Activated CD8-positive, alpha-beta T cell treated with anti-CD3 and anti-CD28 coated beads for 36 hours (primary cell): ENCODE results near the gene PRMT7. TPM values are rescaled to one million over a fixed set of nuclear protein-coding genes. Genes with fewer than 3 reads are reported as not detected.

Experiments used
- ATAC-seq: fragments of 200-7000 bp; cut with Tn5 transposase; one replicate; pipeline ENCODE4 v1.10.0; 2021; ENCODE audit warnings: mild to moderate bottlenecking, moderate library complexity
- CTCF ChIA-PET: fragments of 350-600 bp; sonication (Branson Sonifier 250); formaldehyde crosslinking; loops from one replicate; lab custom pipeline; 2021; ENCODE audit warnings: antibody characterized with exemption; lab: Charles Lee
- POLR2A ChIA-PET: fragments of 350-600 bp; sonication (Branson Sonifier 250); formaldehyde crosslinking; loops from one replicate; lab custom pipeline; 2021; ENCODE audit warnings: antibody characterized with exemption; lab: Charles Lee
- DNase-seq: peaks from one replicate; pipeline ENCODE4 v3.0.0-alpha.2; 2020
- H3K27ac Mint-ChIP-seq: one replicate; pipeline ENCODE4 v1.8.0; 2021; ENCODE audit warnings: mild to moderate bottlenecking, mixed read lengths
- H3K27me3 Mint-ChIP-seq: one replicate; pipeline ENCODE4 v1.8.0; 2021; ENCODE audit warnings: mixed read lengths
- H3K36me3 Mint-ChIP-seq: one replicate; pipeline ENCODE4 v1.8.0; 2021; ENCODE audit warnings: low read depth, mixed read lengths
- H3K4me1 Mint-ChIP-seq: one replicate; pipeline ENCODE4 v1.8.0; 2021; ENCODE audit warnings: low read depth, mixed read lengths
- H3K4me3 Mint-ChIP-seq: one replicate; pipeline ENCODE4 v1.8.0; 2021; ENCODE audit warnings: mild to moderate bottlenecking, moderate library complexity, mixed read lengths
- H3K9me3 Mint-ChIP-seq: one replicate; pipeline ENCODE4 v1.8.0; 2021; ENCODE audit warnings: mixed read lengths
- intact Hi-C: fragments of 100-400 bp; cut with micrococcal nuclease; formaldehyde crosslinking; loops from one replicate; pipeline ENCODE4 v1.10.0; 2022
- total RNA-seq, 2 experiments: library from RNA; stranded (reverse); gene quantifications; one replicate each; pipeline ENCODE4 v1.2.3, GENCODE V29; 2021
- TF ChIP-seq, protein P1 (sequence below): fragments of 200-600 bp; IDR thresholded peaks from one replicate; pipeline ENCODE4 v1.8.0; 2022; ENCODE audit warnings: antibody characterized with exemption, mild to moderate bottlenecking

PRMT7 gene
- total RNA-seq, 2 experiments from 2014 or later = 67.4 to 78.4 TPM

DNA sequence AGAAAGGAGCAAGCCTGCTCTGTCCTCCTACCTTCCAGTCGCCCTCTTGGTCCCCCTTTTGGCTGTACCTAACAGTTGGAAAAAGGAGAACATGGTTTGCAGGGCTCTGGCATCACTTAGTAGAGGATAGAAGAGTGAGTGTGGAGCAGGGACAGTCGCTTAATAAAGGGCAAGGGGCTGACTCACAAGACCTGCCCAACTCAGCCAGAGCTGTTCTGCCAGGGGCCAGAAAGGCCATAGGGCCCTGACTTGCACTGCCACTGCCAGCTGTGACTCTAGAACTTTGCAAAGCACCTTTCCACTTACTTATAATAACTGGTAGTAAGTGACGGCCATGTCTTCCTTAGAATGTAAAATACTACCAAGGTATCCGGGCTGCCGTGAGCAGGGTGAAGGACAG lies 13.5 kb downstream of the PRMT7 start:
- POLR2A ChIA-PET = interaction anchor here (2.1 to 7.3 kb wide), 2 partner anchors 13 to 61 kb away, joined by 6 to 56 read pairs; partner anchors contain the start of genes PRMT7, SLC7A6 and SLC7A6OS
- TF ChIP-seq, protein P1, sequence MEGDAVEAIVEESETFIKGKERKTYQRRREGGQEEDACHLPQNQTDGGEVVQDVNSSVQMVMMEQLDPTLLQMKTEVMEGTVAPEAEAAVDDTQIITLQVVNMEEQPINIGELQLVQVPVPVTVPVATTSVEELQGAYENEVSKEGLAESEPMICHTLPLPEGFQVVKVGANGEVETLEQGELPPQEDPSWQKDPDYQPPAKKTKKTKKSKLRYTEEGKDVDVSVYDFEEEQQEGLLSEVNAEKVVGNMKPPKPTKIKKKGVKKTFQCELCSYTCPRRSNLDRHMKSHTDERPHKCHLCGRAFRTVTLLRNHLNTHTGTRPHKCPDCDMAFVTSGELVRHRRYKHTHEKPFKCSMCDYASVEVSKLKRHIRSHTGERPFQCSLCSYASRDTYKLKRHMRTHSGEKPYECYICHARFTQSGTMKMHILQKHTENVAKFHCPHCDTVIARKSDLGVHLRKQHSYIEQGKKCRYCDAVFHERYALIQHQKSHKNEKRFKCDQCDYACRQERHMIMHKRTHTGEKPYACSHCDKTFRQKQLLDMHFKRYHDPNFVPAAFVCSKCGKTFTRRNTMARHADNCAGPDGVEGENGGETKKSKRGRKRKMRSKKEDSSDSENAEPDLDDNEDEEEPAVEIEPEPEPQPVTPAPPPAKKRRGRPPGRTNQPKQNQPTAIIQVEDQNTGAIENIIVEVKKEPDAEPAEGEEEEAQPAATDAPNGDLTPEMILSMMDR = no peak
- intact Hi-C loops = no loop called here
- Mint-ChIP-seq H3K4me1 (peaks cover 34% of the 10 kb centered on the region), H3K36me3 (peaks cover 37% of the 10 kb centered on the region), H3K9me3 (no peaks in the 10 kb centered on the region), H3K27ac (no peak overlapping the region), H3K4me3 (no peak overlapping the region), H3K27me3 (no peaks in the 10 kb centered on the region)
- CTCF ChIA-PET = interaction anchor here (0.6 to 13.2 kb wide), 2 partner anchors 63 to 83 kb away, joined by 3 to 444 read pairs; partner anchors contain the start of gene SLC7A6
- DNase-seq (no peak), ATAC-seq (no peak)

DNA sequence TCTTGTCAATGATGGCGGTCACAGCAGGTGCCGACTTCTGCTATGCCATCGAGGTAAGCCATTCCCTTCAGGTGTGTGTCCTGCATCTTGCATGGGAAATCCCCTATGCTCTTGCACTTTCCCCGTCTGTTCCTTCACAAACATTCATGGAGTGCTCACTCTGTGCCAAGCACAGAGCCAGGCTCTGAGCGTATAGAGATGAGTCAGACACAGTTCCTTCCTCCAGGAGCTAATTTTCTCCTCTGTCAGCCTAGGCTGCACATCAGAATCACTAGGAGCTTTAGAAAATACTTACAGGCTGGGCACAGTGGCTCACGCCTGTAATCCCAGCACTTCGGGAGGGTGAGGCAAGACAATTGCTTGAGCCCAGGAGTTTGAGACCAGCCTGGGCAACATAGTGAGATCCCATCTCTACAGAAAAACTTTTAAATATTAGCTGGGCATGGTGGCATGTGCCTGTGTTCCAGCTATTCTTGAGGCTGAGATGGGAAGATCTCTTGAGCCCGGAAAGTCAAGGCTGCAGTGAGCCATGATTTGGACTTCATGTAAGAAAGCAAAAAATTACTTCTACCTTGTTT lies 14.1 kb downstream of the PRMT7 start:
- ATAC-seq (no peak), DNase-seq (no peak)
- POLR2A ChIA-PET = interaction anchor here (2.1 to 7.3 kb wide), 2 partner anchors 14 to 62 kb away, joined by 6 to 56 read pairs; partner anchors contain the start of genes PRMT7, SLC7A6 and SLC7A6OS
- H3K9me3 Mint-ChIP-seq = no peaks in the 10 kb centered on the region
- no peak overlapping the region for H3K4me3 Mint-ChIP-seq
- intact Hi-C loops = no loop called here
- peak overlapping the region; percentile 30 for H3K27ac Mint-ChIP-seq
- TF ChIP-seq, protein P1 = no peak
- H3K27me3 Mint-ChIP-seq = no peaks in the 10 kb centered on the region
- peaks cover 28% of the 10 kb centered on the region for H3K4me1 Mint-ChIP-seq
- peaks cover 35% of the 10 kb centered on the region for H3K36me3 Mint-ChIP-seq
- CTCF ChIA-PET = interaction anchor here (0.6 to 13.2 kb wide), 3 partner anchors 18 to 84 kb away, joined by 3 to 444 read pairs (median 3); partner anchors contain the start of gene SLC7A6

DNA sequence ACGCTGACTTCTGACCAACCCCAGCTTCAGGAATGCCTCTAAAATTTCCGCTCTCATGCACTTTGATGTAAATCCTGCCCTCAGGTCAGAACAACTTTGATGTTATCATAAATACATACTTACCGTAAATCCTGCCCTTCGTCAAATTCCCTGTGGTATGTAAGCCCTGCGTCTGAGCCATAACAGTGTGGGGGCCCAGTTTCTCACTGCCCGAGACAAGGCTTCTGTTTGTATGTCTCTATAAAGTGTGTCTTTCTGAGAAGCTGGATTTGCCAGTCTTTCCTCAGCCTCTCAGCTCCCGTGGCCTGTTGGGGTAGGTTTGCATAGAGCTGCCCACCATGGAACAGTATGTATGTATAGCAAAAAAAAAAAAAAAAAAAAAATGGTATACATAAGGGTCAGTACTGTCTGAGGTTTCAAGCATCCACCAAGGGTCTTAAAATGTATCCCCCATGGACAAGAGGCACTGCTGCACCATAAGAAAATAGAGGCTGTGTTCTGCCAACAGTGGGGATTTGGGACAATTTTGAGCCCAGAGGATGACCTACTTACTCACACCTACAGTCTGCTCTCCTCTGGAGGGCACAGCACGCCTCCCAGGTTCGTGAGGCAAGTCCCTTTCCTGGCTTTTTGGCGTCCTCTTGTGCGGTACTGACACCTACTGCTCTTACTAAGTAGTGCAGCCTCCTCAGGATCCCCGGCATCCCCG lies 17.5 kb downstream of the PRMT7 start:
- H3K9me3 Mint-ChIP-seq = no peaks in the 10 kb centered on the region
- peaks cover 31% of the 10 kb centered on the region for H3K4me1 Mint-ChIP-seq
- TF ChIP-seq, protein P1 = peak; percentile 94
- H3K4me3 Mint-ChIP-seq = no peak overlapping the region
- CTCF ChIA-PET = interaction anchor here (0.6 to 13.2 kb wide), 43 partner anchors 8 to 512 kb away, joined by 3 to 444 read pairs (median 5); partner anchors contain the start of genes PLA2G15, PRMT7, SLC7A6 and SLC7A6OS
- peak overlapping the region; percentile 41 for H3K27ac Mint-ChIP-seq
- POLR2A ChIA-PET = interaction anchor here (0.7 to 7.3 kb wide), 11 partner anchors 9 to 377 kb away, joined by 3 to 56 read pairs (median 4); partner anchors contain the start of genes PLA2G15, PRMT7, SLC7A6 and SLC7A6OS
- no peaks in the 10 kb centered on the region for H3K27me3 Mint-ChIP-seq
- peak; percentile 85 for DNase-seq
- peak; percentile 99 for ATAC-seq
- H3K36me3 Mint-ChIP-seq = peaks cover 44% of the 10 kb centered on the region
- intact Hi-C loops = loop anchor here (1.0 kb wide), 1 partner anchor 66 kb away; no protein-coding TSS in a partner anchor

DNA sequence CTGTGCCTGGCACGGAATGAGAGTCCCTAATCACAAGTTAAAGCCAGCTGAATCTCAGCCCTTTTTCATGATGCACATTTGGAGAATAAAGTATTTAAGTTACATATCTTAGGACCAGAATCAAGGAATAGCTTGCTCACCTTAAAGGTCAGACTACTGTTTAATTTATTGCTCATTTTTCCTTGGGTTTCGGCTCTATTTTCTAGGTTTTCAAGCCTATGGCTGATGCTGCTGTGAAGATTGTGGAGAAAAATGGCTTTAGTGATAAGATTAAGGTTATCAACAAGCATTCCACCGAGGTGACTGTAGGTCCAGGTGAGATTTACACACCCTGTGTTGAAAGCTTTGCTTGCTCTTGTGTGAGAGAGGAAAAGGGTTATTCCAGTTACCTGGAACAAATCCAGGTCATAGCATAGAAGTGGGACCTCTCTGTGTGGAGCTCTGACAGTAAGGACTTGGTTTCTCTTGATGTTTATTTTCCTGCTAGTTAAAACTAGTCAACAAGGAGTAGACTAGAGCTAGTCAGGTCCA lies 18.1 kb downstream of the PRMT7 start:
- peaks cover 31% of the 10 kb centered on the region for H3K4me1 Mint-ChIP-seq
- H3K36me3 Mint-ChIP-seq = peaks cover 43% of the 10 kb centered on the region
- H3K27ac Mint-ChIP-seq = no peak overlapping the region
- ATAC-seq (no peak), DNase-seq (no peak)
- H3K27me3 Mint-ChIP-seq = no peaks in the 10 kb centered on the region
- TF ChIP-seq, protein P1 = no peak
- intact Hi-C loops = loop anchor here (1.0 kb wide), 1 partner anchor 67 kb away; no protein-coding TSS in a partner anchor
- ChIA-PET POLR2A (interaction anchor here (0.7 to 7.3 kb wide), 13 partner anchors 9 to 377 kb away, joined by 3 to 56 read pairs (median 3); partner anchors contain the start of genes PLA2G15, PRMT7, SLC7A6 and SLC7A6OS), CTCF (interaction anchor here (0.6 to 13.2 kb wide), 43 partner anchors 8 to 512 kb away, joined by 3 to 444 read pairs (median 5); partner anchors contain the start of genes PLA2G15, PRMT7, SLC7A6 and SLC7A6OS)
- no peak overlapping the region for H3K4me3 Mint-ChIP-seq
- H3K9me3 Mint-ChIP-seq = no peaks in the 10 kb centered on the region
